HG03108 (cell line): Measurements from ENCODE around the gene GRIK2.

ENCODE experiments used
- ATAC-seq: cut with Tn5 transposase; IDR thresholded peaks from one replicate; pipeline ENCODE4 v1.9.1; 2021; ENCODE audit warnings: moderate library complexity; ENCODE audit not compliant: unreplicated experiment

Gene GRIK2

DNA sequence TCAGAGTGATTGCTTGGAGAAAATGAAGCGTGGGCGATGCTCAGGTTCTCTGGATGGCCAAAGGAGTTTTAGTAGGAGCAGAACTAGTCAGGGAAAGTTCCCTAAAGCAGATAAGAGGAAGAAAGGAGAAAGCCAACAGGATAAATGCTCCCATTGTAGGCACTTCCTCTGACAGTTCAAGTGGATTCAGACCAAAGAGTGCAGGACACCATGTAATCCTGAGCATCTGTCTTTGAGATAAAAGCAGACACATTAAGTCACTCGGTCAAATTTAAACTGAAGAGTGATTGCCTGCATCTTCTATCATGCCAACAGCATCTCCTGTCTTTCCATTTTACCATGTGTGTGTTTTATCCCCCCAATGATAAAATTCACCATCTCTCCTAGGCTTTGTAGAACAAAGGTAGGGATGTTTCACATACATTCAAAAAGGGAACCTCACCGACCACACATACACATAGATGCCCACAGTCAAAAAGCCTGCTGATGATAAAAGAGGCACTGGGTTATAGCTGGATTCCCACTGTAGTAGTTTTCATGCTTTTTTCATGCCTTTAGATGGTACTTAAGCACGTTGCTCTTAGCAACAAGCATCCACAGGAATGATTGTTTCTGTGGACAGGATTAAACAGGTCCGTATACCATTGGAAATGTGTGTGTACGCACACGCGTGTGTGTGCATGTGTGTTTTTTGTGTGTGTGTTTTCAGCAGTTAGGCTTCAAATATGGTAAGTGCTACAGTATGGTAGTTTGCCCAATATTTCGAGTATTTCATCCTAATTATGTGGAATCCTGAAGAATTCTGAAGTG is 7.0 kb downstream of the GRIK2 start:
- no peak for ATAC-seq

- ATAC-seq, result no peak
Observed at GRCh38 chr6:101401171-101401570, 7.7 kb downstream of the GRIK2 start.

- no peak for ATAC-seq
Observed at GRCh38 chr6:101401792-101402621, 8.5 kb downstream of the GRIK2 start.

DNA sequence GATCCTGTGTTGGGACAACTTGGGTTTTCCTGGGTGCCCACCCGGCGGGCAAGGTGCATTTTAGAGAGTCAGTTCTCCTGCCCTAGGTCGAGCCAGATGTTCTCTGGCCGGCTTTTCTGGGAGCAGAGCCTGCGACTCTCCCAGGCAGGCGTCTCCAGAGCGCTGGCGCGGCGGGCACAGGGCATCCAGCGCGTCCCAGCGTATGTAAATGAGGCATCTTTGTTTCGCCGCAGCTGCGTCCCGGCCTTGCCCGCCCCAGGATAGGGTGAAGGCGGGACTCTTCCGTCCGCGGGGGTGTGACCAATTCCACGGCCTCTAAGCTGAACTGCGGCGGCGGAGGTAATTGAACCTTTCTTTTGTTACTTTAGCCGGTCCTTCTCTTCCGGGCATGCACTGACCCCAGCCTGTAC is 9.1 kb downstream of the GRIK2 start:
- ATAC-seq, result no peak

DNA sequence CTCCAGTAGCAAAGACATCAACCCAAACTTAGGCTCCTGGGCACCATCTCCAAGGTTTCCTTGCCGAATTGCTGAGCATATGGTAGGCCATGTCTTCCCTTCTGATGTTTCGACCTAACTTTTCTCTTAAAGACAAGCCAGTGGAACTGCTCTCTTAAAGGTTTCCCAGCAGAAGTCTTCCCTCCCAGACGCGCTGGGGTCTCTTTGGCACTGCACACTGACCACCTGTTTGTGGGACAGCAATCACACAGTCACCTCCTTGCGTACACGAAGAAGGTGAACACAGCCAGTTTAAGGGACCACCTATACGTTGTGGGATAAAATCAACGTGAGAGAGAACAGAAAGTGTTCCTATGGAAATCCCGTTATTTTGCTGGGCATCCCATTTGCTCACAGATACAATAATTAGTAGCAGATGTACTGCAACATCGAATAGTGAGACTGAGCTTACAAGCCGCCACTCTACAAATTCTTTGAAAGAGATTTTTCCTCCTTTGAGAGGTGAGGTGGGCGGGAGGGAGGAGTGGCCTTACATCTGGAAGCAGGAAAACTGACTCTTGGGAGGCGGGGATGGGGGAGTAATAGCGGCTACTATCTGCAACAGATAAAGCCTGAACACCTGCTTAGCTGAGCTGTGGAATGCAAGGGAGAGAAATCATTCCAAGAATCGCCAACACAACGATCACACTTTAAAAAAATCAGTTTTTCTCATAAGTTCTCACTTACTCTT is 9.9 kb downstream of the GRIK2 start:
- ATAC-seq, result no peak

GRCh38 chr6:101404775-101405174 is 11.3 kb downstream of the GRIK2 start:
- ATAC-seq, result no peak

- ATAC-seq, result no peak
Observed at GRCh38 chr6:101413773-101414172, 20.3 kb downstream of the GRIK2 start.

- ATAC-seq, result no peak
Observed at GRCh38 chr6:101417900-101418299, 24.4 kb downstream of the GRIK2 start.

DNA sequence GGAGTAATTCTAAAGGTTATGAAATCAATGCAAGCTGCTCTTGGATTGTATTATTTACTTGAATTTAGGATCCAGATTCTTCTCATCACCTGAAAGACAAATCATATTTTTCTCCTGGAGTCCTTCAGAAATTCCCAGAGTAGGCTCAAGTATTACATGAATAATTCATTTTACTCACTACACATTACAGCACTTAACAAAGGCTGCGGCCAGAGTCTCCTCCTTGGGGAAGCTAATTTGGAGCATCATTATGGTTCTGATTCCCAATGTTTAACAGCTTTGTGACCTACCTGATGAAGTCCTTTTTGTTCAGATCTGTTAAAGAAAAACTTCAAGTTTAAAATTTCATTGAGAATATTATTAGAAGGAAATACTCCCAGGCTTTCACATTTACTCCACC is 28.7 kb downstream of the GRIK2 start:
- no peak for ATAC-seq

GRCh38 chr6:101422811-101423210 is 29.3 kb downstream of the GRIK2 start:
- no peak for ATAC-seq

GRCh38 chr6:101429270-101429669 is 35.8 kb downstream of the GRIK2 start:
- no peak for ATAC-seq

DNA sequence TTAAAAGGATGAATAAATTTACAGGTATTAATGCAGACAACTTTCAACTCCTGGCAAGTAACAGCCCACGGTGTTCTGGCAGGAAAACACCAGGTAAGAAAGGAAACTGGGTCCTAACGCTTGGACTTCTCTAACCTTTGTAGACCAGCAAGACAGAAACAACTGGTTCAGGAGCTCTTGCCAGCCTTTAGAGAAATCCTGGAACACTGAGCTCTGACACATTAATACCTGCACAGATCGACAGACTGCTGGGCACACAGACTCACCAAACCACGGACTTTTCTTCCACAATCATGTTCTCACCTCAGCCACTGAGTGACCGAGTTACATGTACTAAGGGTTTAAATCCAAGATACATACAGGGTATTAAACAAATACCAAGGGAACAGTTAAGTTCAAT is 36.3 kb downstream of the GRIK2 start:
- ATAC-seq, result no peak

- no peak for ATAC-seq
Observed at GRCh38 chr6:101433141-101433540, 39.6 kb downstream of the GRIK2 start.

GRCh38 chr6:101434601-101435000 is 41.1 kb downstream of the GRIK2 start:
- no peak for ATAC-seq

DNA sequence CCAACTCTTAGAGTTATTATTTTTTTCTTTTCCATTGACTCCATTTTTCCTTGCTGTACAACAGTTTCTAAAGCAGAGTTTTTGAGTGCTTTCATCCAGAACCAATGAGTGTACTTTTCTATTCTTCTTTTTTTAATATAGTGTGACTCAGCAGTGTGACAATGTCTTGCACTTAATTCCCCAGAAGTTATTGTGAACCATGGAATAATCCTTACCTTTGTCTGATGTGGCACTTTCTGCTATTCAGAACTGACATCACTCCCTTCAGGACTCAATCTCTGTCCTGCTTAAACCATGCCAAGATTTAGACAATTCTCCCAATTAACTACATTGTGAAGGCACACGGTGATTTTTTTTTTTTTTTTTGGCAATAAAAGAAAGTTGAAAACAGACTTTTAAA is 41.5 kb downstream of the GRIK2 start:
- no peak for ATAC-seq

GRCh38 chr6:101439790-101440189 is 46.3 kb downstream of the GRIK2 start:
- ATAC-seq, result no peak

- ATAC-seq, result no peak
Observed at GRCh38 chr6:101443315-101443714, 49.8 kb downstream of the GRIK2 start.

- no peak for ATAC-seq
Observed at GRCh38 chr6:101444717-101445116, 51.2 kb downstream of the GRIK2 start.

- ATAC-seq, result no peak
Observed at GRCh38 chr6:101445527-101445926, 52.0 kb downstream of the GRIK2 start.

DNA sequence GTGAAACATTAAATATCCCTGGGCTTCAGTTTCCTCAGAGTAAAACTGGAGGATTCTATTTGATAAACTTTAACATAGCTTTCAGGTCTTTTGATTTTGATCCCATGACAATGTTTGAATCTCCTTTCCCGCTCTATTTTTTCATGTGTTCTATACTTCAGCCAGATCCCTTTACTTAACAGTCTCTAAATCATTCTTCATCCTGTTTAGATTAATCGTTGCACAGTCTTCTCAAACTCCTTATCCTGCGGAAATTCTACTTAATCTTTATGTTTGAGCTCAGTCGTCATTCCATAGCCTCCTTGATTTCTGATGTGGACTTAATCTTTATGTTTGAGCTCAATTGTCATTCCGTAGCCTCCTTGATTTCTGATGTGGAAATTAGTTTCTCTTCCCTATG is 57.4 kb downstream of the GRIK2 start:
- no peak for ATAC-seq

DNA sequence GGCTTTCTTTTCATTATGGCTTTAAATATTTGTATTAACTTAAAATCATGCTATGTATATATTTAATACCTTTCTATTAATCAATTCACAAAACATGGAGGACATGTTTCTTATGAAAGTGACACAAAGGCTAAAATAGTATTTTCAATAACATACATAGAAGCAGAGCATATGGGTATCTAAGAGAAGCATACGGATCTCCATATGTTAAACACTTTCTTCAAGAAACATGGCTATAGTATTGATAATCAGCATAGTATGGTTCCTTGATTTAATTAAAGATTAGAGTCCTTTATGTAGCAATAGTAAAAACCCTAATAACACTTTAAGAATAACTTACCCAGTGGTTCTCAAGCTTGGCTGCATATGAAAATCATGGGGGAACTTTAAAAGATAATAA is 58.5 kb downstream of the GRIK2 start:
- ATAC-seq, result no peak

DNA sequence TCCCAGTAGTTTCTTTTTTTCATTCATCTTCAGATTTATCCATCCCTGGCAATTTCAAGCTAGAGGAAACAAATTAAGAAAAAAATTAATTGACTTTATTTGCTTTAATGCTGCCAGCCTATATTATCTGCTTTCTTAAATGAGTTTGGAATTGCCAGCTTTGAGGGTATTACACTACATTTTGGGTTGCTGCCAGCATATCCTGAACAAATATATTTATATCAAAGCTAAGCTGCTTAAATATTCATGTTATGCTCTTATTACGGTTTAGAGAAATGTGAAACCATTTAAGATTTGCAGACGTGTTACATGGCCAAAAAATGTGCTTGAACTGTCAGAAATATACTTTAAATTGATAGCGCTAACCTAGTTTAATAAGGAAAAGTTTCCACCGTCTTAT is 59.7 kb downstream of the GRIK2 start:
- ATAC-seq, result no peak
